Omental fat pad (tissue), 4 donors: ENCODE results near the gene FBXW11. TPM values are rescaled to one million over a fixed set of nuclear protein-coding genes. Genes with fewer than 3 reads are reported as not detected.

Source experiments
- ATAC-seq: fragments of 150-250 bp; one replicate; pipeline ENCODE4 v1.9.1; 2016; ENCODE audit warnings: mild to moderate bottlenecking, moderate library complexity; ENCODE audit not compliant: low FRiP score
- DNase-seq: peaks from one replicate; pipeline ENCODE4 v3.0.0-alpha.2; 2019; ENCODE audit warnings: low spot score
- CTCF ChIP-seq, 3 donors: fragments of 450-650 bp; IDR thresholded peaks; one replicate each; pipeline ENCODE4 v1.5.1; 2016 to 2017; ENCODE audit warnings: antibody characterized with exemption in 3 of 3, mild to moderate bottlenecking in 3 of 3, moderate library complexity in 2 of 3
- total RNA-seq, 4 donors: library from RNA; depleted of rRNA; stranded (reverse); fragments of >200 nt; gene quantifications; one replicate each; pipeline ENCODE4 v1.1.0, GENCODE V29; 2016

FBXW11 gene
- total RNA-seq, 4 donors from 2014 or later, result 44.6 to 60.9 (median 55.7) TPM

- no peak for TF ChIP-seq CTCF (IDR thresholded peaks at IDR 0.05)
- ATAC-seq, result peak; percentile 22
- peak; percentile 24 for DNase-seq
Observed at GRCh38 chr5:172005708-172006320, 624 bp downstream of the FBXW11 start.

GRCh38 chr5:172004824-172005237, 1.6 kb downstream of the FBXW11 start:
- ATAC-seq (no peak), DNase-seq (no peak)
- no peak for TF ChIP-seq CTCF (IDR thresholded peaks at IDR 0.05)

- no peak for TF ChIP-seq CTCF (IDR thresholded peaks at IDR 0.05)
- no peak for ATAC-seq
Observed at GRCh38 chr5:172003746-172004145, 2.7 kb downstream of the FBXW11 start.

GRCh38 chr5:172002840-172003512, 3.5 kb downstream of the FBXW11 start:
- TF ChIP-seq CTCF (IDR thresholded peaks at IDR 0.05), result no peak
- no peak for ATAC-seq
- DNase-seq, result no peak

More at GRCh38 chr5:172003746-172004145, 2.7 kb downstream of the FBXW11 start:
- no peak for DNase-seq

- no peak for ATAC-seq
- no peak for DNase-seq
- TF ChIP-seq CTCF (IDR thresholded peaks at IDR 0.05), result no peak
Observed at GRCh38 chr5:172002310-172002709, 4.1 kb downstream of the FBXW11 start.

GRCh38 chr5:171999877-172000276, 6.6 kb downstream of the FBXW11 start:
- DNase-seq (no peak), ATAC-seq (no peak)
- no peak for TF ChIP-seq CTCF (IDR thresholded peaks at IDR 0.05)

GRCh38 chr5:171999100-171999499, 7.3 kb downstream of the FBXW11 start:
- no peak for DNase-seq
- TF ChIP-seq CTCF (IDR thresholded peaks at IDR 0.05), result no peak
- ATAC-seq, result no peak
